ENCODE measurements around the gene WDR35.
"Not testable (repeated sequence)": the region's sequence is repeated elsewhere in the genome, so short reads cannot be mapped to it uniquely, and the experiment has no call there.

WDR35 gene

GRCh38 chr2:19933351-19933981, 56.4 kb downstream of the WDR35 start:
- no peak for DNase-seq

GRCh38 chr2:19932928-19933327, 57.0 kb downstream of the WDR35 start:
- DNase-seq = no peak

GRCh38 chr2:19929226-19929625, 60.7 kb downstream of the WDR35 start:
- no peak for DNase-seq

- not testable (repeated sequence) for DNase-seq
These were observed 62.1 kb downstream of the WDR35 start for GRCh38 chr2:19927816-19928215.

GRCh38 chr2:19924526-19924925, 65.4 kb downstream of the WDR35 start:
- not testable (repeated sequence) for DNase-seq

- not testable (repeated sequence) for DNase-seq
These were observed 67.7 kb downstream of the WDR35 start for GRCh38 chr2:19922188-19922587.

- DNase-seq = no peak
These were observed 73.4 kb downstream of the WDR35 start for GRCh38 chr2:19916385-19916950.

GRCh38 chr2:19914266-19914975, 75.5 kb downstream of the WDR35 start:
- no peak for DNase-seq

GRCh38 chr2:19911808-19912509, 77.9 kb downstream of the WDR35 start:
- DNase-seq = no peak

- DNase-seq = no peak
These were observed 87.6 kb downstream of the WDR35 start for GRCh38 chr2:19902216-19902740.

- peak; percentile 89 to 92 for DNase-seq
These were observed 88.3 kb downstream of the WDR35 start, which contains the start of gene TTC32 for GRCh38 chr2:19901442-19902215. Gene TTC32, minus strand, starts transcription at chr2:19901983. Its CDS starts 129 bp downstream, at chr2:19901854.

GRCh38 chr2:19900931-19901441, 88.9 kb downstream of the WDR35 start:
- DNase-seq = no peak

- peak in 1 of 2 donors; percentile 16 for DNase-seq
These were observed 89.6 kb downstream of the WDR35 start for GRCh38 chr2:19899985-19900930.

- DNase-seq = no peak
These were observed 91.1 kb downstream of the WDR35 start for GRCh38 chr2:19898592-19899329.

- DNase-seq = no peak
These were observed 92.2 kb downstream of the WDR35 start for GRCh38 chr2:19897623-19898245.

GRCh38 chr2:19895535-19895934, 94.4 kb downstream of the WDR35 start:
- DNase-seq = no peak

GRCh38 chr2:19894134-19894792, 95.6 kb downstream of the WDR35 start:
- DNase-seq = no peak

GRCh38 chr2:19893520-19894133, 96.3 kb downstream of the WDR35 start:
- DNase-seq = no peak

- DNase-seq = not testable (repeated sequence)
These were observed 97.9 kb downstream of the WDR35 start for GRCh38 chr2:19891971-19892370.

All from stimulated activated CD4-positive, alpha-beta T cell treated with anti-CD3 and anti-CD28 coated beads, Interleukin-2, amount 100 ng/mL, for 24 hours (primary cell).